Measurements from ENCODE around the gene LYPD1. TPM values are rescaled to one million over a fixed set of nuclear protein-coding genes. Genes with fewer than 3 reads are reported as not detected.

Gene LYPD1
- total and polyA plus RNA-seq, 2 of the 4 experiments (the other 2 are of a cell fraction), result 66.1 to 87.6 TPM

DNA sequence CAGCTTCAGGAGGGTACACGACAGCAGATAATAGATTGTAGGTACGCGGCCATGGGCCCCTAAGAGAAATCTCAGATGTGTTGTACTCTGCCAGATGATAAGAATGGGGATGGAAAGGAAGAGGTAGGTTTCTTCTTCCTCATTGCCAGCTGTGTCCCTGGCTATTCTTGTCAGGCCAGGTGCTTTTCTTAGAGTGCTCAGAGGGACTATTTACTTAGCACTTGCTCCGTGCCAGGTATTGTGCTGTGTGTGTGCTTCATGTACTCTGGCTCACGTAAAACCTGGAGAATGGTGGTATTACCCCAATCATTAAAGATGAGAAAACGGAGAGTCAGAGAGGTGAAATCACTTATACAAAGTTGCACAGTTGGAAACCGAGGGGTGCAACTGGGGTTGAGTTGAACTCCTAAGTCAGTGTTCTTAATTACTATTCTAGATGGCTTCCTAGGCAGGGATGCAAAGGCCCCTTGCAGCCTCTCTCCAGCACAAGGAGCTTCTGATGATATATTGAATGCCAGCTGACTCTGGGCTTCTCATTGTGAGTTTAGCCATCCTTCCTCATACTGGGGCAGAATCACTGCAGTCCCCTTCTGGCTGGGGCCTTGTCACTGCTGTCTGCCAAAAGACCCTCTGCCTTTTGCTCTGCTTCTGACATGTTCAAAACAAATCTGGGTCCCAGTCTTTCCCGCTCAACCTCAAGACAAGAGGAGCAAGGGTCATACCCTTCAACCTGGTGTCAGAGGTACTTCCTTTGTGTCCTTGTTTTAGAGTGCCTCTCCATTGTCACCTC is 60.7 kb downstream of the LYPD1 start:
- H2BK15ac ChIP-seq (ENCODE audit: low read depth, low read length), result no peak overlapping the region
- intact Hi-C loops (cut with micrococcal nuclease), result no loop called here
- in situ Hi-C loops (cut with MboI; ENCODE audit: low sequenced_read_pairs), result no loop called here
- ATAC-seq (ENCODE audit: low read depth) (no peak), DNase-seq (no peak)
- peaks cover 38% of the 10 kb centered on the region for H3K27me3 ChIP-seq (ENCODE audit: control insufficient read depth, insufficient read depth, low read length)
- no TSS peak for BruUV-seq (replicated peaks)
- no peak for TF ChIP-seq POLR2A (IDR thresholded peaks at IDR 0.05; ENCODE audit: low read depth, low read length)
- no peak for TF ChIP-seq RAD21 (IDR thresholded peaks at IDR 0.05; ENCODE audit: low read length)
- no peak for TF ChIP-seq CHD1 (IDR thresholded peaks at IDR 0.05; ENCODE audit: low read depth, low read length)
- TF ChIP-seq FOS (IDR thresholded peaks at IDR 0.05; ENCODE audit: low read depth, low read length), result no peak
- no peak for TF ChIP-seq MAFK (IDR thresholded peaks at IDR 0.05; ENCODE audit: low read depth, low read length)
- TF ChIP-seq RCOR1 (IDR thresholded peaks at IDR 0.05; ENCODE audit: insufficient replicate concordance, low read length), result no peak
- TF ChIP-seq, protein P1, sequence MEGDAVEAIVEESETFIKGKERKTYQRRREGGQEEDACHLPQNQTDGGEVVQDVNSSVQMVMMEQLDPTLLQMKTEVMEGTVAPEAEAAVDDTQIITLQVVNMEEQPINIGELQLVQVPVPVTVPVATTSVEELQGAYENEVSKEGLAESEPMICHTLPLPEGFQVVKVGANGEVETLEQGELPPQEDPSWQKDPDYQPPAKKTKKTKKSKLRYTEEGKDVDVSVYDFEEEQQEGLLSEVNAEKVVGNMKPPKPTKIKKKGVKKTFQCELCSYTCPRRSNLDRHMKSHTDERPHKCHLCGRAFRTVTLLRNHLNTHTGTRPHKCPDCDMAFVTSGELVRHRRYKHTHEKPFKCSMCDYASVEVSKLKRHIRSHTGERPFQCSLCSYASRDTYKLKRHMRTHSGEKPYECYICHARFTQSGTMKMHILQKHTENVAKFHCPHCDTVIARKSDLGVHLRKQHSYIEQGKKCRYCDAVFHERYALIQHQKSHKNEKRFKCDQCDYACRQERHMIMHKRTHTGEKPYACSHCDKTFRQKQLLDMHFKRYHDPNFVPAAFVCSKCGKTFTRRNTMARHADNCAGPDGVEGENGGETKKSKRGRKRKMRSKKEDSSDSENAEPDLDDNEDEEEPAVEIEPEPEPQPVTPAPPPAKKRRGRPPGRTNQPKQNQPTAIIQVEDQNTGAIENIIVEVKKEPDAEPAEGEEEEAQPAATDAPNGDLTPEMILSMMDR (conservative IDR thresholded peaks at IDR 0.05; ENCODE audit: low read depth, low read length), result no peak
- no peak overlapping the region for H2AFZ ChIP-seq (replicated peaks; ENCODE audit: low read length, poor library complexity)
- no peak overlapping the region for H4K8ac ChIP-seq (ENCODE audit: low read depth in 2 of 2, low read length in 2 of 2)
- no peaks in the 10 kb centered on the region for H3K4me1 ChIP-seq (ENCODE audit: control insufficient read depth, insufficient read depth, low read length)
- H3K27ac ChIP-seq (ENCODE audit: insufficient read depth, low read length), result no peak overlapping the region
- no peak overlapping the region for H3K4ac ChIP-seq (ENCODE audit: low read depth, low read length)
- no peak overlapping the region for H3K23ac ChIP-seq (ENCODE audit: low read depth, low read length)
- H2BK5ac ChIP-seq (ENCODE audit: low read depth, low read length, poor library complexity, severe bottlenecking), result no peak overlapping the region
- no peaks in the 10 kb centered on the region for H3K79me1 ChIP-seq (ENCODE audit: low read depth in 1 of 2, low read length in 2 of 2)
- H4K91ac ChIP-seq (ENCODE audit: insufficient read depth, low read depth, low read length), result no peak overlapping the region
- H4K5ac ChIP-seq (ENCODE audit: low read depth, low read length), result no peak overlapping the region
- H3K18ac ChIP-seq (ENCODE audit: low read depth, low read length), result no peak overlapping the region
- no peak overlapping the region for H2AK5ac ChIP-seq (ENCODE audit: low read depth, low read length)
- H2BK120ac ChIP-seq (ENCODE audit: low read depth, low read length), result no peak overlapping the region
- no peak overlapping the region for H3K9ac ChIP-seq (ENCODE audit: low read depth, low read length)
- H4K20me1 ChIP-seq (ENCODE audit: insufficient read depth, low read length), result no peaks in the 10 kb centered on the region
- ChIA-PET CTCF (no interaction called here), POLR2A (ENCODE audit: unreplicated experiment) (no interaction called here)
- H3K9me1 ChIP-seq (ENCODE audit: insufficient read depth, low read length), result no peaks in the 10 kb centered on the region
- no peak overlapping the region for H3K4me3 ChIP-seq (ENCODE audit: insufficient read depth, low read depth, low read length)
- H3K9me3 ChIP-seq (ENCODE audit: control insufficient read depth, insufficient read depth, low read length), result no peaks in the 10 kb centered on the region
- H2AK9ac ChIP-seq (replicated peaks; ENCODE audit: low read depth, low read length, poor library complexity), result no peak overlapping the region
- no peak overlapping the region for H3K14ac ChIP-seq (replicated peaks; ENCODE audit: low read depth, low read length)
- 77% methylated on average over 3 of the region's 8 CpGs; no CpG with 5 or more reads in 1 of the 2 experiments for WGBS, 2 experiments (ENCODE audit: extremely low coverage in 2 of 2, insufficient read length in 1 of 2)
- H3K4me2 ChIP-seq (ENCODE audit: low read depth, low read length), result no peak overlapping the region
- H2BK20ac ChIP-seq (ENCODE audit: low read depth, low read length), result no peak overlapping the region
- no peaks in the 10 kb centered on the region for H3K36me3 ChIP-seq (ENCODE audit: control insufficient read depth, insufficient read depth, low read length)
- dilution Hi-C loops (cut with HindIII; ENCODE audit: low sequenced_read_pairs, unreplicated experiment), result no loop called here
- no peak overlapping the region for H3K56ac ChIP-seq (ENCODE audit: extremely low read depth, insufficient read depth, low read length)

Measured in IMR-90 (cell line).